ENCODE results near the gene COX4I1. TPM values are rescaled to one million over a fixed set of nuclear protein-coding genes. Genes with fewer than 3 reads are reported as not detected.
A peak's percentile ranks its signal among the peaks of the same experiment; 100 is the strongest.

COX4I1 gene
- total RNA-seq, 3 donors from 2014 or later, result 355 to 425 (median 400) TPM

DNA sequence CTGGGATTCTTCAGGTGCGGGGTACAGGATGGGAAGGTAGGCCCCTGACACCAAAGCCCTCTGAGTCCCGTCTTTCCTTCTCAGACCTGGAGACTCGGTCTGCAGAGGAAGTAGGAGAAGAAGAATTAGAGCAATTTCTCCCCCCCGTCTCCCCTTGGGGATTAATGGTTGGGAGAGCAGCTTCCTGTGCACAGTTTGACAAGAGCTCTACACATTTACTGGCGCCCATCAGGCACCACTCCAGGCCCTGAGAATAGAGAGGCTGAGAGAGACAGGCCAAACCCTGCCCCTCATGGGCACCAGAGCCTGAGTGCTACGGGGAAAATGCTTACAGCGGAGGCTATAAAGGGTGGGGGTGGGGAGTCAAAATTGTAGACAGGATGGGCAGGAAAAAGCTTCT lies 45.1 kb upstream of the COX4I1 start:
- intact Hi-C loops (cut with DNase I; ENCODE audit: low total_unique reads), result no loop called here
- Histone ChIP-seq H3K27ac (no peak overlapping the region), H3K4me1 (peaks cover 15 to 19% of the 10 kb centered on the region in 2 donors), H3K9me3 (no peaks in the 10 kb centered on the region), H3K27me3 (no peaks in the 10 kb centered on the region), H3K4me3 (no peak overlapping the region), H3K36me3 (no peaks in the 10 kb centered on the region)
- DNase-seq (ENCODE audit: low spot score in 2 of 2), result no peak
- no peak for TF ChIP-seq POLR2A (IDR thresholded peaks at IDR 0.05)
- TF ChIP-seq, protein P1, sequence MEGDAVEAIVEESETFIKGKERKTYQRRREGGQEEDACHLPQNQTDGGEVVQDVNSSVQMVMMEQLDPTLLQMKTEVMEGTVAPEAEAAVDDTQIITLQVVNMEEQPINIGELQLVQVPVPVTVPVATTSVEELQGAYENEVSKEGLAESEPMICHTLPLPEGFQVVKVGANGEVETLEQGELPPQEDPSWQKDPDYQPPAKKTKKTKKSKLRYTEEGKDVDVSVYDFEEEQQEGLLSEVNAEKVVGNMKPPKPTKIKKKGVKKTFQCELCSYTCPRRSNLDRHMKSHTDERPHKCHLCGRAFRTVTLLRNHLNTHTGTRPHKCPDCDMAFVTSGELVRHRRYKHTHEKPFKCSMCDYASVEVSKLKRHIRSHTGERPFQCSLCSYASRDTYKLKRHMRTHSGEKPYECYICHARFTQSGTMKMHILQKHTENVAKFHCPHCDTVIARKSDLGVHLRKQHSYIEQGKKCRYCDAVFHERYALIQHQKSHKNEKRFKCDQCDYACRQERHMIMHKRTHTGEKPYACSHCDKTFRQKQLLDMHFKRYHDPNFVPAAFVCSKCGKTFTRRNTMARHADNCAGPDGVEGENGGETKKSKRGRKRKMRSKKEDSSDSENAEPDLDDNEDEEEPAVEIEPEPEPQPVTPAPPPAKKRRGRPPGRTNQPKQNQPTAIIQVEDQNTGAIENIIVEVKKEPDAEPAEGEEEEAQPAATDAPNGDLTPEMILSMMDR (IDR thresholded peaks at IDR 0.05), result no peak
- TF ChIP-seq POLR2AphosphoS5 (IDR thresholded peaks at IDR 0.05), result no peak

DNA sequence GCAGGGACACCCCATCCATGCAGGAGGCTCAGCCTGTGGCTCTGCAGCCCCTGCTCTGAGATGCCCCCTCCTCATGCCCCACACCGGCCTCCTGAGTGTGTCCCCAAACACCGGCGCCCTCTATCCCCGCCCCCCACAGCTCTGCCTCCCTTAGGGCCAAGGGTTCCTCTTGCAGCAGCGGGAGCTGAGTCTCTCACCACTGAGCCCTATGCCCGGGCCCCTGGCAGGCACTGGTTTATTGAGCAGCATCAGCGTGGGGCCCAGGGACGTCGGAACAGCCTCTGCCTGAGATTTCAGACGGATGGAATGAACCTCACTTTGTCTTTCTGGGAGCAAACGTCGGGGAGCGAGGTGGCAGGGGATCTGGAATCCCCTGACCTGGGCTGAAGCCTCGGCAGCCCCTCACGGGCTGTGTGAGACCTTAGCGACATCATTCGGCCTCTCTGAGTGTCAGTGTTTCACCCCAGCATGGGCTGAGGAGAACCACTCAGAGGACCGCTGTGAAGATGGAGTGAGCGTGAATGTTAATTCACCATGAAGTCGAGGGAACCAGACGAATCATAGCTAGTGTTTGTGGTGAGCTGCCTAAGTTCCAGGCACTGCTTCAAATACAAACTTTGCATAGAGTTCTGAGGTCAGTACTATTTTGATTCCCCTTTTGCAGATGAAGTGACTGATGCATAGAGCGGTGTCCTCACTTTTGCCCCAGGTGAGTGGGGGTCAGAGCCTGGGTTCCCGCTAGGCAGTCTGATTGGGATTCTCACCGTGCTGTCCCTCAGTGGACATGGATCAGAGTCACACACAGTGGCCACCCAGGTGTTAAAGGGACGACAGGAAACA lies 43.3 kb upstream of the COX4I1 start:
- peaks cover 4 to 14% of the 10 kb centered on the region in 2 donors for H3K4me1 ChIP-seq
- peak overlapping the region in 1 of 2 donors; percentile 38 for H3K27ac ChIP-seq

DNA sequence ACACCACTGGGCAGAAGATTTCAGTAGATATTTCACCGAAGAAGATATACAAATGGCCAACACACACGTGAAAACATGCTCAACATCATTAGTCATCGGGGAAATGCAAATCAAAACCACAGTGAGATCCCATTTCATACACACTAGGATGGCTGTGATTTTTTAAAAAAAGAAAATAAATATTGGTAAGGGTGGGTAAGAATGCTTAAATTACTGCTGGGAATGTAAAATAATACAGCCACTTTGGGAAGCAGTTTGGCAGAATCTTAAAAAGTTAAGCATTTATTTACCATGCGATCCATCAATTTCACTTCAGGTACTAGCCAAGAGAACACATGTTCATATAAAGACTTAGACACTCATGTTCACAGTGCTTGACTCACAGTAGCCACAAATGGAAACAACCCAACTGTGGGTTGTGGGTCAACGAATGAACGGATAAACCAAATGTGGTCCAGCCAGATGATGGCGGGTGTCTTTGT lies 42.1 kb upstream of the COX4I1 start:
- Histone ChIP-seq H3K27me3 (no peaks in the 10 kb centered on the region), H3K4me1 (peaks cover 0 to 9% of the 10 kb centered on the region in 2 donors), H3K36me3 (no peaks in the 10 kb centered on the region), H3K4me3 (no peak overlapping the region), H3K27ac (no peak overlapping the region), H3K9me3 (no peaks in the 10 kb centered on the region)
- intact Hi-C loops (cut with DNase I; ENCODE audit: low total_unique reads), result no loop called here
- TF ChIP-seq POLR2AphosphoS5 (IDR thresholded peaks at IDR 0.05) (no peak), POLR2A (IDR thresholded peaks at IDR 0.05) (no peak)
- TF ChIP-seq, protein P1 (IDR thresholded peaks at IDR 0.05), result no peak
- DNase-seq (ENCODE audit: low spot score in 2 of 2), result no peak

More for the DNA sequence above, 43.3 kb upstream of the COX4I1 start:
- Histone ChIP-seq H3K9me3 (no peaks in the 10 kb centered on the region), H3K36me3 (no peaks in the 10 kb centered on the region), H3K4me3 (no peak overlapping the region), H3K27me3 (no peaks in the 10 kb centered on the region)
- intact Hi-C loops (cut with DNase I; ENCODE audit: low total_unique reads), result no loop called here
- no peak for DNase-seq (ENCODE audit: low spot score in 2 of 2)
- TF ChIP-seq POLR2AphosphoS5 (IDR thresholded peaks at IDR 0.05) (no peak), POLR2A (IDR thresholded peaks at IDR 0.05) (no peak)
- TF ChIP-seq, protein P1 (IDR thresholded peaks at IDR 0.05), result no peak

DNA sequence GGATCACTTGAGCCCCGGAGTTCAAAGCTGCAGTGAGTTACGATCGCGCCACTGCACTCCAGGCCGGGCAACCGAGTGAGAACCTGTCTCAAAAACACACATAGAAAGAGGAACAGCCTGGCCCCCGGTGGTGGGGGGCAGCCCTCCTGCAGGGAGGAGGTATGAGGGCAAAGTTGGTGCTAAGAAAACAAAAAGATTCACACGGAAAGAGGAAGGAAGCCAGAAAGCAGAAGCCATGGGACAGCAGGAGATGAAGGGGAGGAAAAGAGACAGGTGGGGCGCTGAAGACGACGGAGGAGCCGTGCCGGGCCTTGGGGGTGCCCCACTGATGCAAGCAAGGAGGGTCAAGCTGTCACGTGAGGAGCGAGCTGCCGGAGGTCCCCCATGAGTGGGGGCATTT lies 40.4 kb upstream of the COX4I1 start:
- H3K27me3 ChIP-seq, result no peaks in the 10 kb centered on the region
- no peak overlapping the region for H3K27ac ChIP-seq
- no peaks in the 10 kb centered on the region for H3K9me3 ChIP-seq
- no peaks in the 10 kb centered on the region for H3K36me3 ChIP-seq
- H3K4me1 ChIP-seq, result no peaks in the 10 kb centered on the region
- intact Hi-C loops (cut with DNase I; ENCODE audit: low total_unique reads), result no loop called here
- DNase-seq (ENCODE audit: low spot score in 2 of 2), result no peak
- H3K4me3 ChIP-seq, result no peak overlapping the region
- TF ChIP-seq, protein P1 (IDR thresholded peaks at IDR 0.05), result no peak
- TF ChIP-seq POLR2A (IDR thresholded peaks at IDR 0.05) (no peak), POLR2AphosphoS5 (IDR thresholded peaks at IDR 0.05) (no peak)
